HFFc6 (cell line): ENCODE results near the gene SORCS2. TPM values are rescaled to one million over a fixed set of nuclear protein-coding genes. Genes with fewer than 3 reads are reported as not detected.

Experiments
- DNase-seq: peaks from one replicate; pipeline ENCODE4 v3.0.0-alpha.2; 2018
- H3K27ac Mint-ChIP-seq: 2 replicates; pipeline ENCODE4 v1.8.0; 2020; ENCODE audit warnings: mild to moderate bottlenecking, mixed read lengths
- H3K27me3 Mint-ChIP-seq: 2 replicates; pipeline ENCODE4 v1.8.0; 2021; ENCODE audit warnings: mild to moderate bottlenecking, moderate library complexity, mixed read lengths; ENCODE audit not compliant: insufficient read depth
- H3K36me3 Mint-ChIP-seq: 2 replicates; pipeline ENCODE4 v1.8.0; 2021; ENCODE audit warnings: low read depth, mixed read lengths
- H3K4me1 Mint-ChIP-seq: 2 replicates; pipeline ENCODE4 v1.8.0; 2020; ENCODE audit warnings: low read depth, mixed read lengths
- H3K4me3 Mint-ChIP-seq: 2 replicates; pipeline ENCODE4 v1.8.0; 2020; ENCODE audit warnings: mild to moderate bottlenecking, moderate library complexity, mixed read lengths
- H3K9me3 Mint-ChIP-seq: 2 replicates; pipeline ENCODE4 v1.8.0; 2020; ENCODE audit warnings: mild to moderate bottlenecking, mixed read lengths
- CTCF ChIP-seq: fragments of 200-600 bp; sonication (generic); IDR thresholded peaks from 2 replicates; pipeline ENCODE4 v1.5.0; 2021; ENCODE audit warnings: antibody characterized with exemption, mild to moderate bottlenecking
- total RNA-seq, 6 experiments: library from RNA; stranded (reverse); fragmentation: NEBNext Ultra II Directional; extraction: Animal tissue kit (Norgen Biotek cat#: 25700); gene quantifications; 2 replicates in 1 of 6; 3 replicates in 5 of 6; pipeline ENCODE4 v1.2.3, GENCODE V29; 2021

SORCS2 gene
- total RNA-seq, 6 experiments from 2014 or later: 0.05 to 0.15 (median 0.12) TPM; not detected in 3

DNA sequence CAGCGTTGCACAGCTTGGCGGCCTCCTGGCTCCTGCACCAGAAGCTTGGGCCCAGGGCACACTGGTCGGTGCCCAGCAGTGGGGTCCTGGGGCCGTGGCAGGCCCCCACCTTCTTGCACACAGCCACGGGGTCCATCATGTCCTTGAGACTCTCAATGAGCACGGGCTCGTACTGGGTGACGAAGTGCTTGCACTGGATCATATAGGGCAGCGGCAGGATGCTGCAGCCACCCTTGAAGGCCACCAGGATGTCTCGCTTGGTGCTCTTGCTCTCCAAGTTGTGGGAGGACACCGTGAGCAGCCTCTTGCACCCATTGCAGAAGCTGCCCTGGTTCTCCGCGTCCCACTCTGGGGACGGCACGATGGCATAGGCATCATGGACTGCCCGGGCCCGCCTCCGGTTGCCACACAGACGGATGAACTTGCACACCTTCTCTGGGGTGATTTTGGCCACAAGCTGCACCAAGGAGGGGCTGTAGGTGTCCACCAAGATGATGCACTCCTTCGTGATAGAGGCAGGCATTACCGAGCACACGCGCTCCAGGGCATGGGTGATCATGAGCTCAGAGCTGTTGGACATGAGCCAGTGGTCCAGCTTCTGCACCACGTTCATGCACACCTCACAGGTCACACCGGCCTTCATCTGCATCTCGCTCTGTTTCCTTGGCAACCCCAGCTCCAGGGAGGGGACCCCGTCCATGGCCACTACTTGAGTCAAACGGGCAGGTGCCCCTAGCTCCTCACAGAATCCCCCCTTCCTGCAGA lies 241.2 kb downstream of the SORCS2 start:
- no peaks in the 10 kb centered on the region for H3K9me3 Mint-ChIP-seq
- H3K4me3 Mint-ChIP-seq: no peak overlapping the region
- no peak overlapping the region for H3K27ac Mint-ChIP-seq
- TF ChIP-seq CTCF: no peak
- H3K36me3 Mint-ChIP-seq: no peaks in the 10 kb centered on the region
- no peak for DNase-seq
- peaks cover 33% of the 10 kb centered on the region for H3K27me3 Mint-ChIP-seq
- no peaks in the 10 kb centered on the region for H3K4me1 Mint-ChIP-seq

DNA sequence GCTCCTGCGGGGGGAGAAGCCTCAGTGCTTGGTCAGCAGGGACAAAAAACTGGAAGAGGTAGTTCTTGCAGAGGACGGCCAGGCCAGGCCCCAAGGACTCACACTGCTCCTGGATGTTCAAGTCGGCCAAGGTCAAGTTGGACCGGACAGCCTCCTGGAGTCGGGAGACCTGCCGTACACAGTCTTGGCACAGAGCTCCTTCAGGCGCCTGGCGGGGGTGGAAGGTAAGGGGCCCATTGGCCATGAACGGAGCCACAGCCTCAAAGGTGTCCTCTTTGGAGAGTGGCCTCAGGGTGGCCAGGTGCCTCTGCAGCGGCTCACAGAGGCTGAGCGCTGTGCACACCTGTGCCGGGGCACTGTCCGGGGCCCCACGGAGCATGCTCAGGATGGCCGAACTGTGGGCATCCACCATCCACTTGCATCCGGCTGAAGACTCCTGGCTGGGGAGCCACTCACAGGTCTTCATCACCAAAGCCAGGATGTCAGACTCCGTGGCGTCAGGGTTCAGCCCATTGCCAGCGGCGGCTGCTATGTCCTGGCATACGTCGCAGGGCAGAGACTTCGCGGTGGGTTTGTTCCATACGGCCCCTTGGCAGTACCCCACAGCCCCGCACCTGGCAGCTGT lies 241.9 kb downstream of the SORCS2 start:
- Mint-ChIP-seq H3K9me3 (no peaks in the 10 kb centered on the region), H3K36me3 (no peaks in the 10 kb centered on the region), H3K27me3 (peaks cover 29% of the 10 kb centered on the region), H3K4me1 (no peaks in the 10 kb centered on the region), H3K4me3 (no peak overlapping the region), H3K27ac (no peak overlapping the region)
- TF ChIP-seq CTCF: no peak
- DNase-seq: no peak

GRCh38 chr4:7434766-7435150 lies 242.4 kb downstream of the SORCS2 start, which contains the start of gene PSAPL1:
TSS of gene PSAPL1 (minus strand) at chr4:7434930. CDS start at chr4:7434879, 51 bp downstream.
- TF ChIP-seq CTCF: no peak
- Mint-ChIP-seq H3K4me1 (no peaks in the 10 kb centered on the region), H3K27me3 (peaks cover 28% of the 10 kb centered on the region), H3K9me3 (no peaks in the 10 kb centered on the region), H3K36me3 (no peaks in the 10 kb centered on the region), H3K4me3 (no peak within 1 kb of the TSS), H3K27ac (no peak within 1 kb of the TSS)
- no peak for DNase-seq

- peaks cover 22% of the 10 kb centered on the region for H3K27me3 Mint-ChIP-seq
- H3K4me1 Mint-ChIP-seq: no peaks in the 10 kb centered on the region
- TF ChIP-seq CTCF: no peak
- no peak overlapping the region for H3K4me3 Mint-ChIP-seq
- no peak for DNase-seq
- no peaks in the 10 kb centered on the region for H3K36me3 Mint-ChIP-seq
- no peak overlapping the region for H3K27ac Mint-ChIP-seq
- no peaks in the 10 kb centered on the region for H3K9me3 Mint-ChIP-seq
Measured at GRCh38 chr4:7435471-7436061, 243.2 kb downstream of the SORCS2 start.

DNA sequence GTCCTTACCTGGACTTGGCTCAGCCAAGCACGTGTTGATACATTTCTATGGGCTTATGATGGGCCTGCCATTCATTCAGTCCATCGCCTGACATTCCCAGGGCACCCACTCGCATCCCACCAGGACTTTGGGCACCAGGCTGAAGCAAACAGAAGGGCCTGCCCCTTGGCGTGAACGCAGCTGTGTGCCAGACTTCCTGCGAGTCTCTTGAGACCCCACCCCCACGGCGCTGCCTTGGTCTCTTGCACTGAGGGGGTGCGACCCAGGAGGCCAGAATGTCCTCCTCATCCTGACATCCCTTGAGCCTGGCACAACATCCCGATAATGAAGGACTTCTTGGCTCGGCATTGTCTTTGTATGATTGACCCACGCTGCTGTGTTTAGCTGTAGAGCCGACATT lies 243.9 kb downstream of the SORCS2 start:
- DNase-seq: no peak
- peaks cover 20% of the 10 kb centered on the region for H3K27me3 Mint-ChIP-seq
- H3K36me3 Mint-ChIP-seq: no peaks in the 10 kb centered on the region
- H3K27ac Mint-ChIP-seq: no peak overlapping the region
- no peaks in the 10 kb centered on the region for H3K9me3 Mint-ChIP-seq
- no peaks in the 10 kb centered on the region for H3K4me1 Mint-ChIP-seq
- no peak overlapping the region for H3K4me3 Mint-ChIP-seq
- TF ChIP-seq CTCF: no peak
